H1 (cell line): ENCODE measurements around the gene PSMB9. TPM values are rescaled to one million over a fixed set of nuclear protein-coding genes. Genes with fewer than 3 reads are reported as not detected.

Source experiments
- ASH2L ChIP-seq: fragments of 200-600, 300-600 bp; sonication (generic); IDR thresholded peaks from one replicate; pipeline ENCODE4 v1.7.1; 2017; ENCODE audit warnings: low read length
- KDM5A ChIP-seq: fragments of 200-600 bp; IDR thresholded peaks from 2 replicates; pipeline ENCODE4 v1.7.1; 2012; ENCODE audit warnings: mild to moderate bottlenecking, low read length, inconsistent platforms, mixed read lengths
- PHF8 ChIP-seq: fragments of 200-600 bp; sonication (generic); conservative IDR thresholded peaks from 2 replicates; pipeline ENCODE4 v1.7.1; 2012; ENCODE audit warnings: low read depth, mild to moderate bottlenecking, inconsistent platforms, low read length, moderate library complexity
- SP4 ChIP-seq: IDR thresholded peaks from 2 replicates; pipeline ENCODE4 v1.6.1; 2012; ENCODE audit warnings: low read length, inconsistent platforms
- TAF1 ChIP-seq: IDR thresholded peaks from 2 replicates; pipeline ENCODE4 v1.6.1; 2011; ENCODE audit warnings: mild to moderate bottlenecking, low read depth, low read length
- TBP ChIP-seq: IDR thresholded peaks from 2 replicates; pipeline ENCODE4 v1.6.1; 2011; ENCODE audit warnings: low read depth, low read length, improper control_type of control experiment
- YY1 ChIP-seq: IDR thresholded peaks from 2 replicates; pipeline ENCODE4 v1.6.1; 2011; ENCODE audit warnings: low read depth, mild to moderate bottlenecking, low read length
- polyA plus RNA-seq, 7 experiments: library from polyadenylated mRNA; depleted of rRNA in 3 of 7; stranded (reverse) in 5 of 7; unstranded in 2 of 7; fragments of >200 nt in 5 of 7; fragments of 200-250 nt in 2 of 7; gene quantifications; 1 replicate in 5 of 7; 2 replicates in 1 of 7; 4 replicates in 1 of 7; pipeline versions ENCODE4 v1.2.1 to v1.2.3, GENCODE V29; 2011 to 2013; ENCODE audit warnings: missing spikeins in 2 of 7, mixed read lengths in 2 of 7
- total RNA-seq: library from RNA; stranded (reverse); fragmentation: NEBNext Ultra II Directional; extraction: Animal tissue kit (Norgen Biotek cat#: 25700); gene quantifications from 2 replicates; pipeline ENCODE4 v1.2.1, GENCODE V29; 2021
- TF ChIP-seq, protein P1 (sequence below): fragments of 300-600 bp; sonication (generic); IDR thresholded peaks from 2 replicates; pipeline ENCODE4 v1.7.1; 2012; ENCODE audit warnings: low read length, moderate library complexity, mild to moderate bottlenecking, inconsistent platforms; ENCODE audit not compliant: insufficient replicate concordance
- TF ChIP-seq, protein P2 (sequence below): IDR thresholded peaks from 2 replicates; pipeline ENCODE4 v1.6.1; 2012; ENCODE audit warnings: inconsistent platforms

The PSMB9 gene
- total and polyA plus RNA-seq, 2 of the 8 experiments (the other 6 are each of a cell fraction or from before 2014, with no cell fraction given) = 4.5 to 22.8 TPM

DNA sequence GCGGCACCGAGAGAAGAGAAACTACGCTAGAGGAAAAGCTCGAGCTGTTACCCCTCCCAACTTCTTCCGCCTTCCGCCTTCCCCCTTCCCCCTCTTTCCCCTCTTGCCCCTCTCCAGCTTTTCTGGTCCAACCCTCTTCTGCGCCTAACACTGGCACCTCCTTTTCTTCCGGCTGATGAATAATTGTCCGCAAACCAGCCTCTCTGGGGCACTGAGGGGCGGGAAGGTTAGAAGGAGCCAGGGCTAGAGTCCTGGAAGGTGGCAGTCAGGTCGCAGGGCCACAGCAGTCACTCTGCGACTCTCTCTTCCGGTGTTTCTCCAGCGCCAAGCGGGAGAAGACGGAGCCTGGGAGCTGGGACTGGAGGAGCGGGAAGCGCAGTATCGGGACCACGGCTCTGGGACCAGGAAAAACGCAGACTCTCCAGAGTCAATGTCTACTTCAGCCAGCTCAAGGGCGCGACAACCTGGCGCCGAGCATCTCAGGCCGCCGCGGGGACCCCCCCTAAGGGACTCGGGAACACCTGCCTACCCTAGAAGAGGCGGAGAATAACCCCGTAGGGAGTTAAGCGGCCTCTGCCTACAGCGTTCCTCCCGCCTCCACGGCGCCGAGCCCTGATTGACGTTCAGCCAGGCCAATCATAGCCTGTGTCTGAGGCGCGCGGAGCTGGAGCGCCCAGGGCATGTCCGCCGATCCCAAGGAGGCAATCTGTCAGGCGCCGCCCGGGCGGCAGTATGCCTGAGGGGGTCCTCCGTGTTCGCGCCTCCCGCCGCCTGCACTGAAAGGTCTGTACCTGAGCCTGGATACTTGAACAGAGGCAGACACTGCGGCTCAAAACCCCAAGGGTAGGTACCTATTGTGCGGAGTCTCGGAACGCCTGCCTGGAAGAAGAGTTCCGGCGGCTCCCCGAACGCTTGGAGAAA lies 40.4 kb downstream of the PSMB9 start (continued):
- TF ChIP-seq YY1 = peak; percentile 69; the same call in 1 of the 2 replicates
- peak; percentile 81 for TF ChIP-seq TAF1
- TF ChIP-seq ASH2L = peak; percentile 83
- TF ChIP-seq TBP = peak; percentile 50; the same call in 1 of the 2 replicates
- 0 out of 2 replicates have a peak, but pooled peaks have one; percentile 45 for TF ChIP-seq PHF8
- TF ChIP-seq KDM5A = no peak
- TF ChIP-seq, protein P1, sequence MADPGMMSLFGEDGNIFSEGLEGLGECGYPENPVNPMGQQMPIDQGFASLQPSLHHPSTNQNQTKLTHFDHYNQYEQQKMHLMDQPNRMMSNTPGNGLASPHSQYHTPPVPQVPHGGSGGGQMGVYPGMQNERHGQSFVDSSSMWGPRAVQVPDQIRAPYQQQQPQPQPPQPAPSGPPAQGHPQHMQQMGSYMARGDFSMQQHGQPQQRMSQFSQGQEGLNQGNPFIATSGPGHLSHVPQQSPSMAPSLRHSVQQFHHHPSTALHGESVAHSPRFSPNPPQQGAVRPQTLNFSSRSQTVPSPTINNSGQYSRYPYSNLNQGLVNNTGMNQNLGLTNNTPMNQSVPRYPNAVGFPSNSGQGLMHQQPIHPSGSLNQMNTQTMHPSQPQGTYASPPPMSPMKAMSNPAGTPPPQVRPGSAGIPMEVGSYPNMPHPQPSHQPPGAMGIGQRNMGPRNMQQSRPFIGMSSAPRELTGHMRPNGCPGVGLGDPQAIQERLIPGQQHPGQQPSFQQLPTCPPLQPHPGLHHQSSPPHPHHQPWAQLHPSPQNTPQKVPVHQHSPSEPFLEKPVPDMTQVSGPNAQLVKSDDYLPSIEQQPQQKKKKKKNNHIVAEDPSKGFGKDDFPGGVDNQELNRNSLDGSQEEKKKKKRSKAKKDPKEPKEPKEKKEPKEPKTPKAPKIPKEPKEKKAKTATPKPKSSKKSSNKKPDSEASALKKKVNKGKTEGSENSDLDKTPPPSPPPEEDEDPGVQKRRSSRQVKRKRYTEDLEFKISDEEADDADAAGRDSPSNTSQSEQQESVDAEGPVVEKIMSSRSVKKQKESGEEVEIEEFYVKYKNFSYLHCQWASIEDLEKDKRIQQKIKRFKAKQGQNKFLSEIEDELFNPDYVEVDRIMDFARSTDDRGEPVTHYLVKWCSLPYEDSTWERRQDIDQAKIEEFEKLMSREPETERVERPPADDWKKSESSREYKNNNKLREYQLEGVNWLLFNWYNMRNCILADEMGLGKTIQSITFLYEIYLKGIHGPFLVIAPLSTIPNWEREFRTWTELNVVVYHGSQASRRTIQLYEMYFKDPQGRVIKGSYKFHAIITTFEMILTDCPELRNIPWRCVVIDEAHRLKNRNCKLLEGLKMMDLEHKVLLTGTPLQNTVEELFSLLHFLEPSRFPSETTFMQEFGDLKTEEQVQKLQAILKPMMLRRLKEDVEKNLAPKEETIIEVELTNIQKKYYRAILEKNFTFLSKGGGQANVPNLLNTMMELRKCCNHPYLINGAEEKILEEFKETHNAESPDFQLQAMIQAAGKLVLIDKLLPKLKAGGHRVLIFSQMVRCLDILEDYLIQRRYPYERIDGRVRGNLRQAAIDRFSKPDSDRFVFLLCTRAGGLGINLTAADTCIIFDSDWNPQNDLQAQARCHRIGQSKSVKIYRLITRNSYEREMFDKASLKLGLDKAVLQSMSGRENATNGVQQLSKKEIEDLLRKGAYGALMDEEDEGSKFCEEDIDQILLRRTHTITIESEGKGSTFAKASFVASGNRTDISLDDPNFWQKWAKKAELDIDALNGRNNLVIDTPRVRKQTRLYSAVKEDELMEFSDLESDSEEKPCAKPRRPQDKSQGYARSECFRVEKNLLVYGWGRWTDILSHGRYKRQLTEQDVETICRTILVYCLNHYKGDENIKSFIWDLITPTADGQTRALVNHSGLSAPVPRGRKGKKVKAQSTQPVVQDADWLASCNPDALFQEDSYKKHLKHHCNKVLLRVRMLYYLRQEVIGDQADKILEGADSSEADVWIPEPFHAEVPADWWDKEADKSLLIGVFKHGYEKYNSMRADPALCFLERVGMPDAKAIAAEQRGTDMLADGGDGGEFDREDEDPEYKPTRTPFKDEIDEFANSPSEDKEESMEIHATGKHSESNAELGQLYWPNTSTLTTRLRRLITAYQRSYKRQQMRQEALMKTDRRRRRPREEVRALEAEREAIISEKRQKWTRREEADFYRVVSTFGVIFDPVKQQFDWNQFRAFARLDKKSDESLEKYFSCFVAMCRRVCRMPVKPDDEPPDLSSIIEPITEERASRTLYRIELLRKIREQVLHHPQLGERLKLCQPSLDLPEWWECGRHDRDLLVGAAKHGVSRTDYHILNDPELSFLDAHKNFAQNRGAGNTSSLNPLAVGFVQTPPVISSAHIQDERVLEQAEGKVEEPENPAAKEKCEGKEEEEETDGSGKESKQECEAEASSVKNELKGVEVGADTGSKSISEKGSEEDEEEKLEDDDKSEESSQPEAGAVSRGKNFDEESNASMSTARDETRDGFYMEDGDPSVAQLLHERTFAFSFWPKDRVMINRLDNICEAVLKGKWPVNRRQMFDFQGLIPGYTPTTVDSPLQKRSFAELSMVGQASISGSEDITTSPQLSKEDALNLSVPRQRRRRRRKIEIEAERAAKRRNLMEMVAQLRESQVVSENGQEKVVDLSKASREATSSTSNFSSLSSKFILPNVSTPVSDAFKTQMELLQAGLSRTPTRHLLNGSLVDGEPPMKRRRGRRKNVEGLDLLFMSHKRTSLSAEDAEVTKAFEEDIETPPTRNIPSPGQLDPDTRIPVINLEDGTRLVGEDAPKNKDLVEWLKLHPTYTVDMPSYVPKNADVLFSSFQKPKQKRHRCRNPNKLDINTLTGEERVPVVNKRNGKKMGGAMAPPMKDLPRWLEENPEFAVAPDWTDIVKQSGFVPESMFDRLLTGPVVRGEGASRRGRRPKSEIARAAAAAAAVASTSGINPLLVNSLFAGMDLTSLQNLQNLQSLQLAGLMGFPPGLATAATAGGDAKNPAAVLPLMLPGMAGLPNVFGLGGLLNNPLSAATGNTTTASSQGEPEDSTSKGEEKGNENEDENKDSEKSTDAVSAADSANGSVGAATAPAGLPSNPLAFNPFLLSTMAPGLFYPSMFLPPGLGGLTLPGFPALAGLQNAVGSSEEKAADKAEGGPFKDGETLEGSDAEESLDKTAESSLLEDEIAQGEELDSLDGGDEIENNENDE = no peak
- TF ChIP-seq SP4 = no peak
- TF ChIP-seq, protein P2, sequence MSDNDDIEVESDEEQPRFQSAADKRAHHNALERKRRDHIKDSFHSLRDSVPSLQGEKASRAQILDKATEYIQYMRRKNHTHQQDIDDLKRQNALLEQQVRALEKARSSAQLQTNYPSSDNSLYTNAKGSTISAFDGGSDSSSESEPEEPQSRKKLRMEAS = peak; percentile 38; the same call in 1 of the 2 replicates
